ENCODE data around the gene UBASH3B. TPM values are rescaled to one million over a fixed set of nuclear protein-coding genes. Genes with fewer than 3 reads are reported as not detected.

Gene UBASH3B
- total RNA-seq, 1 donor from 2014 or later, result 62.1 TPM

- no peak overlapping the region for H3K9ac ChIP-seq (ENCODE audit: low read length)
- Mint-ChIP-seq H3K4me1 (ENCODE audit: low read depth, unreplicated experiment) (peaks cover 10% of the 10 kb centered on the region), H3K27me3 (ENCODE audit: low read depth, unreplicated experiment) (no peaks in the 10 kb centered on the region), H3K4me3 (ENCODE audit: unreplicated experiment) (no peak overlapping the region), H3K27ac (ENCODE audit: unreplicated experiment) (no peak overlapping the region), H3K9me3 (ENCODE audit: unreplicated experiment) (no peaks in the 10 kb centered on the region), H3K36me3 (ENCODE audit: low read depth, unreplicated experiment) (no peaks in the 10 kb centered on the region)
- H3K4me2 ChIP-seq (ENCODE audit: low read length), result no peak overlapping the region
- no peaks in the 10 kb centered on the region for H3K9me3 ChIP-seq (ENCODE audit: insufficient read depth, low read depth, low read length)
- no peak overlapping the region for H3K27ac ChIP-seq (ENCODE audit: low read depth, low read length)
- H4K20me1 ChIP-seq (ENCODE audit: insufficient read depth, low read length), result no peaks in the 10 kb centered on the region
- no peaks in the 10 kb centered on the region for H3K27me3 ChIP-seq (ENCODE audit: insufficient read depth, low read length)
- H3K36me3 ChIP-seq (ENCODE audit: insufficient read depth, low read length), result no peaks in the 10 kb centered on the region
- peak; percentile 44 for DNase-seq (ENCODE audit: low read depth)
- peaks cover 15% of the 10 kb centered on the region for H3K4me1 ChIP-seq (ENCODE audit: insufficient read depth, low read length)
- no peak for TF ChIP-seq EZH2 (IDR thresholded peaks at IDR 0.05; ENCODE audit: insufficient read depth, low read length)
- TF ChIP-seq, protein P1, sequence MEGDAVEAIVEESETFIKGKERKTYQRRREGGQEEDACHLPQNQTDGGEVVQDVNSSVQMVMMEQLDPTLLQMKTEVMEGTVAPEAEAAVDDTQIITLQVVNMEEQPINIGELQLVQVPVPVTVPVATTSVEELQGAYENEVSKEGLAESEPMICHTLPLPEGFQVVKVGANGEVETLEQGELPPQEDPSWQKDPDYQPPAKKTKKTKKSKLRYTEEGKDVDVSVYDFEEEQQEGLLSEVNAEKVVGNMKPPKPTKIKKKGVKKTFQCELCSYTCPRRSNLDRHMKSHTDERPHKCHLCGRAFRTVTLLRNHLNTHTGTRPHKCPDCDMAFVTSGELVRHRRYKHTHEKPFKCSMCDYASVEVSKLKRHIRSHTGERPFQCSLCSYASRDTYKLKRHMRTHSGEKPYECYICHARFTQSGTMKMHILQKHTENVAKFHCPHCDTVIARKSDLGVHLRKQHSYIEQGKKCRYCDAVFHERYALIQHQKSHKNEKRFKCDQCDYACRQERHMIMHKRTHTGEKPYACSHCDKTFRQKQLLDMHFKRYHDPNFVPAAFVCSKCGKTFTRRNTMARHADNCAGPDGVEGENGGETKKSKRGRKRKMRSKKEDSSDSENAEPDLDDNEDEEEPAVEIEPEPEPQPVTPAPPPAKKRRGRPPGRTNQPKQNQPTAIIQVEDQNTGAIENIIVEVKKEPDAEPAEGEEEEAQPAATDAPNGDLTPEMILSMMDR (IDR thresholded peaks at IDR 0.05; ENCODE audit: insufficient read depth, low read depth, low read length), result no peak
- no peak overlapping the region for H3K4me3 ChIP-seq (ENCODE audit: insufficient read depth, low read depth, low read length)
- FAIRE-seq, result no peak
- H2AFZ ChIP-seq (ENCODE audit: low read depth, low read length), result no peak overlapping the region
- H3K79me2 ChIP-seq (ENCODE audit: insufficient read depth, low read length), result no peaks in the 10 kb centered on the region
These were observed 6.4 kb upstream of the UBASH3B start for GRCh38 chr11:122649116-122649515.

DNA sequence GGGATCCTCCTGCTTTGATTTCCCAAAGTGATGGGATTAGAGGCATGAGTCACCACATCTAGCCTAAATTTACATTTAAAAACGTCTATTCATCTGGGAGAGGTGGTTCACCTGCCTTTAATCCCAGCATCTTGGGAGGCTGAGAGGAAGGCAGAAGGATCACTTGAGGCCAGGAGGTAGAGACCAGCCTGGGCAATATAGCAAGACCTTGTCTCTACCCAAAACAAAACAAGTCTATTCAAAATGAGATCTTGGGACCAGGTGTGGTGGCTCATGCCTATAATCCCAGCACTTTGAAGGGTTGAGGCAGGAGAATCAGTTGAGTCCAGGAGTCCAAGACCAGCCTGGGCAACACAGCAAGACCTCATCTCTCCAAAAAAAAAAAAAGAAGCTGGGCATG lies 4.9 kb upstream of the UBASH3B start:
- no peaks in the 10 kb centered on the region for H3K79me2 ChIP-seq (ENCODE audit: insufficient read depth, low read length)
- H3K36me3 Mint-ChIP-seq (ENCODE audit: low read depth, unreplicated experiment), result no peaks in the 10 kb centered on the region
- no peaks in the 10 kb centered on the region for H3K27me3 Mint-ChIP-seq (ENCODE audit: low read depth, unreplicated experiment)
- H3K4me1 Mint-ChIP-seq (ENCODE audit: low read depth, unreplicated experiment), result peaks cover 13% of the 10 kb centered on the region
- H3K9me3 ChIP-seq (ENCODE audit: insufficient read depth, low read depth, low read length), result no peaks in the 10 kb centered on the region
- H3K4me3 ChIP-seq (ENCODE audit: insufficient read depth, low read depth, low read length), result no peak overlapping the region
- no peak overlapping the region for H3K4me2 ChIP-seq (ENCODE audit: low read length)
- no peaks in the 10 kb centered on the region for H3K27me3 ChIP-seq (ENCODE audit: insufficient read depth, low read length)
- H3K9me3 Mint-ChIP-seq (ENCODE audit: unreplicated experiment), result no peaks in the 10 kb centered on the region
- H3K27ac Mint-ChIP-seq (ENCODE audit: unreplicated experiment), result no peak overlapping the region
- no peak overlapping the region for H3K4me3 Mint-ChIP-seq (ENCODE audit: unreplicated experiment)
- no peaks in the 10 kb centered on the region for H3K36me3 ChIP-seq (ENCODE audit: insufficient read depth, low read length)
- FAIRE-seq (no peak), DNase-seq (ENCODE audit: low read depth) (no peak)
- peaks cover 21% of the 10 kb centered on the region for H3K4me1 ChIP-seq (ENCODE audit: insufficient read depth, low read length)
- TF ChIP-seq EZH2 (IDR thresholded peaks at IDR 0.05; ENCODE audit: insufficient read depth, low read length), result no peak
- TF ChIP-seq, protein P1 (IDR thresholded peaks at IDR 0.05; ENCODE audit: insufficient read depth, low read depth, low read length), result no peak
- H4K20me1 ChIP-seq (ENCODE audit: insufficient read depth, low read length), result no peaks in the 10 kb centered on the region
- no peak overlapping the region for H3K27ac ChIP-seq (ENCODE audit: low read depth, low read length)
- H2AFZ ChIP-seq (ENCODE audit: low read depth, low read length), result no peak overlapping the region
- H3K9ac ChIP-seq (ENCODE audit: low read length), result no peak overlapping the region

GRCh38 chr11:122652495-122652894 lies 3.0 kb upstream of the UBASH3B start:
- no peaks in the 10 kb centered on the region for H3K9me3 Mint-ChIP-seq (ENCODE audit: unreplicated experiment)

More at GRCh38 chr11:122652495-122652894, 3.0 kb upstream of the UBASH3B start:
- Mint-ChIP-seq H3K36me3 (ENCODE audit: low read depth, unreplicated experiment) (peaks cover under 1% of the 10 kb centered on the region), H3K27ac (ENCODE audit: unreplicated experiment) (no peak overlapping the region), H3K4me1 (ENCODE audit: low read depth, unreplicated experiment) (peaks cover 6% of the 10 kb centered on the region), H3K4me3 (ENCODE audit: unreplicated experiment) (no peak overlapping the region), H3K27me3 (ENCODE audit: low read depth, unreplicated experiment) (no peaks in the 10 kb centered on the region)
- TF ChIP-seq EZH2 (IDR thresholded peaks at IDR 0.05; ENCODE audit: insufficient read depth, low read length), result no peak
- TF ChIP-seq, protein P1 (IDR thresholded peaks at IDR 0.05; ENCODE audit: insufficient read depth, low read depth, low read length), result no peak
- no peak overlapping the region for H3K27ac ChIP-seq (ENCODE audit: low read depth, low read length)
- no peak for DNase-seq (ENCODE audit: low read depth)
- peaks cover 11% of the 10 kb centered on the region for H3K79me2 ChIP-seq (ENCODE audit: insufficient read depth, low read length)
- H3K36me3 ChIP-seq (ENCODE audit: insufficient read depth, low read length), result no peaks in the 10 kb centered on the region
- peaks cover 13% of the 10 kb centered on the region for H3K4me1 ChIP-seq (ENCODE audit: insufficient read depth, low read length)
- H3K27me3 ChIP-seq (ENCODE audit: insufficient read depth, low read length), result no peaks in the 10 kb centered on the region
- H3K4me3 ChIP-seq (ENCODE audit: insufficient read depth, low read depth, low read length), result no peak overlapping the region
- FAIRE-seq, result no peak
- peaks cover 9% of the 10 kb centered on the region for H4K20me1 ChIP-seq (ENCODE audit: insufficient read depth, low read length)
- no peak overlapping the region for H3K9ac ChIP-seq (ENCODE audit: low read length)
- H3K9me3 ChIP-seq (ENCODE audit: insufficient read depth, low read depth, low read length), result no peaks in the 10 kb centered on the region
- H3K4me2 ChIP-seq (ENCODE audit: low read length), result no peak overlapping the region
- H2AFZ ChIP-seq (ENCODE audit: low read depth, low read length), result no peak overlapping the region
